Neural crest cell (in vitro differentiated cells): ENCODE data around the gene ITGA2. TPM values are rescaled to one million over a fixed set of nuclear protein-coding genes. Genes with fewer than 3 reads are reported as not detected.
A peak's percentile ranks its signal among the peaks of the same experiment; 100 is the strongest.

Experiments used
- DNase-seq: peaks from one replicate; pipeline ENCODE4 v3.0.0; 2021; ENCODE audit warnings: low read depth, mixed read lengths, low spot score
- H3K27ac Mint-ChIP-seq: one replicate; pipeline ENCODE4 v1.8.0; 2021; ENCODE audit warnings: mild to moderate bottlenecking, mixed read lengths; ENCODE audit not compliant: unreplicated experiment
- H3K27me3 Mint-ChIP-seq: 2 replicates; pipeline ENCODE4 v1.8.0; 2021; ENCODE audit warnings: low read depth, mild to moderate bottlenecking, mixed read lengths
- H3K36me3 Mint-ChIP-seq: 2 replicates; pipeline ENCODE4 v1.8.0; 2021; ENCODE audit warnings: low read depth, mild to moderate bottlenecking, mixed read lengths
- H3K4me1 Mint-ChIP-seq: 2 replicates; pipeline ENCODE4 v1.8.0; 2021; ENCODE audit warnings: mixed read lengths
- H3K4me3 Mint-ChIP-seq: one replicate; pipeline ENCODE4 v1.8.0; 2021; ENCODE audit warnings: mild to moderate bottlenecking, mixed read lengths
- H3K9me3 Mint-ChIP-seq: 2 replicates; pipeline ENCODE4 v1.8.0; 2021; ENCODE audit warnings: mixed read lengths
- CTCF ChIP-seq: fragments of 200-600 bp; sonication (generic); conservative IDR thresholded peaks from 2 replicates; pipeline ENCODE4 v1.5.0; 2021; ENCODE audit warnings: antibody characterized with exemption, mild to moderate bottlenecking
- total RNA-seq: library from RNA; stranded (reverse); gene quantifications from 2 replicates; pipeline ENCODE4 v1.2.1, GENCODE V29; 2021

ITGA2 gene
- total RNA-seq, 1 donor from 2014 or later = 1.7 TPM

- Mint-ChIP-seq H3K9me3 (peaks cover 6% of the 10 kb centered on the region), H3K27ac (no peak overlapping the region), H3K4me3 (no peak overlapping the region), H3K4me1 (no peaks in the 10 kb centered on the region), H3K27me3 (peaks cover 22% of the 10 kb centered on the region), H3K36me3 (peaks cover 4% of the 10 kb centered on the region)
- no peak for DNase-seq
- no peak for TF ChIP-seq CTCF
Measured at GRCh38 chr5:52981507-52981906, 7.6 kb upstream of the ITGA2 start.

- Mint-ChIP-seq H3K4me3 (no peak overlapping the region), H3K4me1 (peaks cover 4% of the 10 kb centered on the region), H3K36me3 (peaks cover 4% of the 10 kb centered on the region), H3K27ac (no peak overlapping the region), H3K9me3 (peaks cover 3% of the 10 kb centered on the region), H3K27me3 (peaks cover 43% of the 10 kb centered on the region)
- DNase-seq = no peak
- TF ChIP-seq CTCF = no peak
Measured at GRCh38 chr5:52983731-52984636, 5.2 kb upstream of the ITGA2 start.

- peaks cover 3% of the 10 kb centered on the region for H3K9me3 Mint-ChIP-seq
- H3K27ac Mint-ChIP-seq = no peak overlapping the region
- DNase-seq = no peak
- H3K4me1 Mint-ChIP-seq = peaks cover 9% of the 10 kb centered on the region
- H3K4me3 Mint-ChIP-seq = no peak overlapping the region
- peaks cover 50% of the 10 kb centered on the region for H3K27me3 Mint-ChIP-seq
- H3K36me3 Mint-ChIP-seq = peaks cover 4% of the 10 kb centered on the region
- no peak for TF ChIP-seq CTCF
Measured at GRCh38 chr5:52985306-52985705, 3.8 kb upstream of the ITGA2 start.

GRCh38 chr5:52987711-52988331 is 1.3 kb upstream of the ITGA2 start:
- no peak overlapping the region for H3K27ac Mint-ChIP-seq
- no peak for DNase-seq
- H3K9me3 Mint-ChIP-seq = peaks cover 3% of the 10 kb centered on the region
- TF ChIP-seq CTCF = no peak
- H3K4me1 Mint-ChIP-seq = peaks cover 11% of the 10 kb centered on the region
- H3K36me3 Mint-ChIP-seq = peaks cover 4% of the 10 kb centered on the region
- peak overlapping the region; percentile 78 for H3K4me3 Mint-ChIP-seq
- peaks cover 73% of the 10 kb centered on the region for H3K27me3 Mint-ChIP-seq

- Mint-ChIP-seq H3K4me3 (peak overlapping the region; percentile 78), H3K27me3 (peaks cover 80% of the 10 kb centered on the region), H3K4me1 (peaks cover 11% of the 10 kb centered on the region), H3K36me3 (peaks cover 4% of the 10 kb centered on the region), H3K9me3 (peaks cover 3% of the 10 kb centered on the region), H3K27ac (no peak overlapping the region)
- DNase-seq = no peak
- no peak for TF ChIP-seq CTCF
Measured at GRCh38 chr5:52988335-52989024, 672 bp upstream of the ITGA2 start.
